GM12891 (cell line): ENCODE measurements around the gene QRFPR. TPM values are rescaled to one million over a fixed set of nuclear protein-coding genes. Genes with fewer than 3 reads are reported as not detected.
"Not testable (repeated sequence)": the region's sequence is repeated elsewhere in the genome, so short reads cannot be mapped to it uniquely, and the experiment has no call there.

Source experiments
- DNase-seq: peaks from one replicate; pipeline ENCODE4 v3.0.0; 2011; ENCODE audit warnings: low spot score; ENCODE audit not compliant: insufficient read length
- FAIRE-seq: peaks from 2 replicates; lab custom pipeline; 2011; peaks lifted over from hg19 to GRCh38; lab: Jason Lieb, UNC
- PAX5 ChIP-seq: IDR thresholded peaks from 2 replicates; pipeline ENCODE4 v1.6.1; 2011; ENCODE audit warnings: low read length, moderate library complexity, mild to moderate bottlenecking; ENCODE audit not compliant: insufficient read depth, severe bottlenecking
- POLR2A ChIP-seq: IDR thresholded peaks from 2 replicates; pipeline ENCODE4 v1.6.1; 2011; ENCODE audit warnings: low read depth, low read length, control low read depth
- POLR2AphosphoS5 ChIP-seq: IDR thresholded peaks from 2 replicates; pipeline ENCODE4 v1.6.1; 2011; ENCODE audit warnings: low read depth, low read length, control low read depth
- POU2F2 ChIP-seq: IDR thresholded peaks from 2 replicates; pipeline ENCODE4 v1.6.1; 2011; ENCODE audit warnings: low read depth, mild to moderate bottlenecking, control low read depth, low read length, moderate library complexity
- SPI1 ChIP-seq: IDR thresholded peaks from 2 replicates; pipeline ENCODE4 v1.6.1; 2011; ENCODE audit warnings: low read depth, low read length, control low read depth
- TAF1 ChIP-seq: IDR thresholded peaks from 2 replicates; pipeline ENCODE4 v1.6.1; 2011; ENCODE audit warnings: low read depth, low read length, control low read depth
- polyA plus RNA-seq: library from polyadenylated mRNA; unstranded; fragments of >200 nt; gene quantifications from one replicate; pipeline ENCODE4 v1.2.1, GENCODE V29; 2012; ENCODE audit warnings: low read depth, missing spikeins, inconsistent platforms; ENCODE audit not compliant: missing spikeins

QRFPR gene
- not detected for polyA plus RNA-seq

GRCh38 chr4:121380776-121381462 is at the start of gene QRFPR:
Gene QRFPR (minus strand): TSS chr4:121381018. CDS start chr4:121380647, 371 bp downstream.
- no peak for TF ChIP-seq TAF1
- no peak for TF ChIP-seq SPI1
- no peak for TF ChIP-seq POLR2A
- no peak for TF ChIP-seq POU2F2
- TF ChIP-seq POLR2AphosphoS5: no peak
- no peak for DNase-seq
- FAIRE-seq: no peak

- no peak for TF ChIP-seq POLR2A
- no peak for TF ChIP-seq POU2F2
- TF ChIP-seq PAX5: no peak
- no peak for TF ChIP-seq TAF1
- TF ChIP-seq SPI1: no peak
- no peak for TF ChIP-seq POLR2AphosphoS5
- no peak for FAIRE-seq
- no peak for DNase-seq
These were observed 47.9 kb upstream of the QRFPR start for GRCh38 chr4:121428721-121429120.

- FAIRE-seq: no peak
- no peak for TF ChIP-seq POU2F2
- no peak for TF ChIP-seq POLR2A
- TF ChIP-seq PAX5: no peak
- no peak for TF ChIP-seq SPI1
- TF ChIP-seq POLR2AphosphoS5: no peak
- TF ChIP-seq TAF1: no peak
- DNase-seq: no peak
These were observed 40.8 kb upstream of the QRFPR start for GRCh38 chr4:121421594-121421993.

GRCh38 chr4:121411151-121411744 is 30.4 kb upstream of the QRFPR start:
- TF ChIP-seq TAF1 (no peak), PAX5 (no peak), POU2F2 (no peak), SPI1 (no peak), POLR2AphosphoS5 (no peak), POLR2A (no peak)
- FAIRE-seq: no peak
- no peak for DNase-seq

GRCh38 chr4:121408567-121408966 is 27.7 kb upstream of the QRFPR start:
- not testable (repeated sequence) for FAIRE-seq, DNase-seq

GRCh38 chr4:121400632-121401031 is 19.8 kb upstream of the QRFPR start:
- no peak for TF ChIP-seq POU2F2
- TF ChIP-seq POLR2A: no peak
- no peak for TF ChIP-seq SPI1
- TF ChIP-seq TAF1: no peak
- no peak for TF ChIP-seq PAX5
- no peak for TF ChIP-seq POLR2AphosphoS5

GRCh38 chr4:121397941-121398601 is 17.3 kb upstream of the QRFPR start:
- no peak for FAIRE-seq
- TF ChIP-seq POLR2AphosphoS5 (no peak), SPI1 (no peak), POU2F2 (no peak), PAX5 (no peak), TAF1 (no peak), POLR2A (no peak)
- no peak for DNase-seq

More at GRCh38 chr4:121400632-121401031, 19.8 kb upstream of the QRFPR start:
- no peak for DNase-seq
- no peak for FAIRE-seq

- FAIRE-seq: no peak
- DNase-seq: no peak
- TF ChIP-seq POLR2AphosphoS5 (no peak), SPI1 (no peak), POLR2A (no peak), PAX5 (no peak), TAF1 (no peak), POU2F2 (no peak)
These were observed 16.6 kb upstream of the QRFPR start for GRCh38 chr4:121397434-121397833.

GRCh38 chr4:121392426-121393086 is 11.7 kb upstream of the QRFPR start:
- no peak for FAIRE-seq
- TF ChIP-seq SPI1 (no peak), POLR2A (no peak), POLR2AphosphoS5 (no peak), TAF1 (no peak), POU2F2 (no peak), PAX5 (no peak)
- no peak for DNase-seq
